ENCODE data around the gene PDE8B. TPM values are rescaled to one million over a fixed set of nuclear protein-coding genes. Genes with fewer than 3 reads are reported as not detected.

PDE8B gene
- polyA plus RNA-seq, 3 donors: 4.4 to 7.3 (median 5.7) TPM

- no peak for DNase-seq (ENCODE audit: low read depth in 3 of 3, low spot score in 2 of 3)
These were observed 23.7 kb upstream of the PDE8B start for GRCh38 chr5:77186652-77187370.

- no peak for DNase-seq (ENCODE audit: low read depth in 3 of 3, low spot score in 2 of 3)
These were observed 21.1 kb upstream of the PDE8B start for GRCh38 chr5:77189421-77189820.

- no peak for DNase-seq (ENCODE audit: low read depth in 3 of 3, low spot score in 2 of 3)
These were observed 17.9 kb upstream of the PDE8B start for GRCh38 chr5:77192441-77193050.

DNA sequence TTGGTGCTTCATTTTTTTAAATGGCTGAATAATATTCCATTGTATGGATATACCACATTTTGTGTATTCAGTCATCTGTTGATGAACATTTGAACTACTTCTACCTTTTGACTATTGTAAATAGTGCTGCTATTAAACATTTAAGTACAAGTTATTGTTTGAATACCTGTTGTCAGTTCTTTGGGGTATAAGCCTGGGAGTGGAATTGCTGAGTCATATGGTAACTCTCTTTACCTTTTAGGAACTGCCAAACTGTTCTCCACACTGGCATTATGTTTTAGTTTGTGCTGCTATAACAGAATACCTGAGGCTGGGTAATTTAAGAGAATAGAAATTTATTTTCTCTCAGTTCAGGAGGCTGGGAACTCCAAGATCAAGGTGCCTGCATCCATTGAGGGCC lies 15.7 kb upstream of the PDE8B start:
- no peak for DNase-seq (ENCODE audit: low read depth in 3 of 3, low spot score in 2 of 3)

DNA sequence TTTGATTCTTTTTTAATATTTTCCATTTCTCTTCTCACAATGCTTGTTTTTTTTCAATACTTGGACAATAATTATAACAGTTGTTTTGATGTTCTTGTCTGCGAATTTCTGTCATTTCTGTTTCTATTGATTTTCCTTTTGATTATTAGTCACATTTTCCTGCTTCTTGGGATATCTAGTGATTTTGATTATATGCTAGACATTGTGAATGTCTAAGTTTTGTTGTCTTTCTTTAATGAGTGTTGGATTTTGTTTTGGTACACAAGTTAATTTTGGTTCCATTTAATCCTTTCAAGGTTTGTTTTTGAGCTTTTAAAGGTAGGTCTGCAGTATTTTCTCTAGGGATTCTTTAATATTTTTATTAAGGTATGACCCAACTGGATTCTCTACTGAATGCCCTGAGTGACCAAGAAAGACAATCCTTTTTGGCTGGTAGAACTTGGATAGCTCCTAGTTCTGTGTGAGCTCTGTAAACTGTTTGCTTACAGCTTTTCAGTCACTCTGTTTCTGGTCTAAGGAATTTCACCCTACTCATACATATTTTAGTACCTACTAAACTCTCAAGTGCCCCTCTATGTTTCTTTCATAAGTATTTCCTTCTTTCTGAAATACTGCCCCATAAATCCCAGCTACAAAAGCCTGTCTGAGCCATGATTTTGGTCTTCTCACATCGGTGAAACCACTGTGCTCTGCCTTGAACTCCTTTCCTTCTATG lies 12.5 kb upstream of the PDE8B start:
- no peak for DNase-seq (ENCODE audit: low read depth in 3 of 3, low spot score in 2 of 3)

- DNase-seq (ENCODE audit: low read depth in 3 of 3, low spot score in 2 of 3): no peak
These were observed 9.8 kb upstream of the PDE8B start for GRCh38 chr5:77200663-77201062.

- DNase-seq (ENCODE audit: low read depth in 3 of 3, low spot score in 2 of 3): no peak
These were observed 8.3 kb upstream of the PDE8B start for GRCh38 chr5:77202145-77202544.

GRCh38 chr5:77204967-77205366 lies 5.5 kb upstream of the PDE8B start:
- DNase-seq (ENCODE audit: low read depth in 3 of 3, low spot score in 2 of 3): no peak

GRCh38 chr5:77208507-77209163 lies 1.8 kb upstream of the PDE8B start:
- no peak for DNase-seq (ENCODE audit: low read depth in 3 of 3, low spot score in 2 of 3)

GRCh38 chr5:77209495-77210090 lies 887 bp upstream of the PDE8B start:
- DNase-seq (ENCODE audit: low read depth in 3 of 3, low spot score in 2 of 3): no peak

DNA sequence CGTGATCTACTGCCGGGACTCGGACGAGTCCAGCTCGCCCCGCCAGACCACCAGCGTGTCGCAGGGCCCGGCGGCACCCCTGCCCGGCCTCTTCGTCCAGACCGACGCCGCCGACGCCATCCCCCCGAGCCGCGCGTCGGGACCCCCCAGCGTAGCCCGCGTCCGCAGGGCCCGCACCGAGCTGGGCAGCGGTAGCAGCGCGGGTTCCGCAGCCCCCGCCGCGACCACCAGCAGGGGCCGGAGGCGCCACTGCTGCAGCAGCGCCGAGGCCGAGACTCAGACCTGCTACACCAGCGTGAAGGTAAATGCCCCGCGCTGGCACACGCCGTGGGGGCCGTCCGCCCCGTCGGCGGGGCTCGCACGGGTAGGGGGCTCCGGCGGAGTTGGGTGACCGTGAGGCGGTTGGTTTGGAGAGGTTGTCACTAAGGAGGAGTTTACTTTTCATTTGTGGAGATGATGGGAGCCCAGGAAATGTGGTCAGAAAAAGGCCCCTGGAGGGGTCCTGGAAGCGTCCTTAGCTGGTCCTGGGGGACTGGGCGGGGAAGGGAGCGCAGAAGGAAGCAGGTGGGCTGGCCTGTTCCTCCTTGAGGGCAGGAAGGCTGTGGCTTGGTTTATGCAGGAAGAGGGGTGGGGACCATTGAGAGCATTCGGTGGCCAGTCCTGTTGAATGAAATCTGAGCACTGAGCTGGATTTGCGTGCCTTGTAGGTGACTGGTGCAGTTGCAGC lies 647 bp downstream of the PDE8B start:
- DNase-seq (ENCODE audit: low read depth in 3 of 3, low spot score in 2 of 3): no peak

- DNase-seq (ENCODE audit: low read depth in 3 of 3, low spot score in 2 of 3): no peak
These were observed 1.2 kb downstream of the PDE8B start for GRCh38 chr5:77211691-77212047.

DNA sequence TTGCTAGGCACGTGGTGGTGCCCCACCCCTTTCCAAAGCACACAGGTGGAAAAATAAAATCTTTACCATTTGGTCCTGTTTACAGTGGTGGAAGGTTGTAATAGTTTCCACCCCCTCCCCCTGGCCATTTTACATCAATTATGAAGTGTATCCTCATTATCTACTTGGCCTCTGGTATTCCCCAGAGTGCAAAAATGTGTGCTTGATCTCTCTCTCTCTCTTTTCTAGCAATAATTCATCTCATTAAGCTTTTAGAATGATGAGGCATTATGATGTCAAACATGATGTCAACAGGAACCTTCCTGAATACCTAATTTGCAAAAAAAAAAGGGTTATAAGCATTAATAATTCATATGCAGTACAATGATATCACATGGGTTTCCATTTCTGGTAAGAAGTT lies 3.1 kb downstream of the PDE8B start:
- no peak for DNase-seq (ENCODE audit: low read depth in 3 of 3, low spot score in 2 of 3)

DNA sequence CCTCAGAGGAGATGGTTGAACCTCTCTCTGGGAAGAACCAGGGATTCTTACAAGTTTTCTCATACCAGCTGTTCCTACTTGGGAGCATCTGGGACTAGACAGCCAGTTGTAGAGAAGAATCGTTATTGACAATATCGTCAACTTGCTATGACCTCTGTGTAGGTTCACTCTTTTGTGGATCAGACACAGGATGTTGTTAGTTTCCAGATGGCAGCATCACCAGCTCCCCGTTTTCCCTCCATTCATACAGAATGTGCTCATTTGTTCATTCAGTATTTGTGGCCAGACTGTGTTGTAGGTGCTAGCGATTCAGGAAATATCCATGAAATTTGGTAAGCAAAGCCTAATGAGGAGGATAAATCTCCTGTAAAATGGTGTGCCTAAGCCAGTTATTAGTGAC lies 3.7 kb downstream of the PDE8B start:
- no peak for DNase-seq (ENCODE audit: low read depth in 3 of 3, low spot score in 2 of 3)

GRCh38 chr5:77218263-77218662 lies 7.8 kb downstream of the PDE8B start:
- DNase-seq (ENCODE audit: low read depth in 3 of 3, low spot score in 2 of 3): no peak

- no peak for DNase-seq (ENCODE audit: low read depth in 3 of 3, low spot score in 2 of 3)
These were observed 10.6 kb downstream of the PDE8B start for GRCh38 chr5:77221115-77221514.

GRCh38 chr5:77222722-77223121 lies 12.2 kb downstream of the PDE8B start:
- DNase-seq (ENCODE audit: low read depth in 3 of 3, low spot score in 2 of 3): no peak

DNA sequence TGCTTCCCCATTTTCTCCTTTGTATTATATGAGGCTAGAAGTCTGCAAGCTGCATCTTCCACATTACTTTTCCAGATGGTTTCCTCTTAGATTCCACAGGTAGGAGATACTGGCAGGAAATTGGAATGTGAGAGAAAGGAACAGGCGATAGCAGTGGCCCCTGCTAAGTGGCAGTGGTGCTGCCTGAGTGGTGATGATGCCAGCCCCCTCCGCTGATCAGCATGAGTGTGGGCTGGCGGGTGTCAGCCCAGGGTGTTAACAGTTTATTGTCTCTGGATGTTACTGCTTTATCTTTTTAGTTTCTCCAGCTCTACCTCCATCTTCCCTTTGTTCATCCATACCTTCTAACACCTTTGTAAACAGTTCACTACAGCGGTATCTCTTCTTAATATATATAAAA lies 13.2 kb downstream of the PDE8B start:
- DNase-seq (ENCODE audit: low read depth in 3 of 3, low spot score in 2 of 3): no peak

DNA sequence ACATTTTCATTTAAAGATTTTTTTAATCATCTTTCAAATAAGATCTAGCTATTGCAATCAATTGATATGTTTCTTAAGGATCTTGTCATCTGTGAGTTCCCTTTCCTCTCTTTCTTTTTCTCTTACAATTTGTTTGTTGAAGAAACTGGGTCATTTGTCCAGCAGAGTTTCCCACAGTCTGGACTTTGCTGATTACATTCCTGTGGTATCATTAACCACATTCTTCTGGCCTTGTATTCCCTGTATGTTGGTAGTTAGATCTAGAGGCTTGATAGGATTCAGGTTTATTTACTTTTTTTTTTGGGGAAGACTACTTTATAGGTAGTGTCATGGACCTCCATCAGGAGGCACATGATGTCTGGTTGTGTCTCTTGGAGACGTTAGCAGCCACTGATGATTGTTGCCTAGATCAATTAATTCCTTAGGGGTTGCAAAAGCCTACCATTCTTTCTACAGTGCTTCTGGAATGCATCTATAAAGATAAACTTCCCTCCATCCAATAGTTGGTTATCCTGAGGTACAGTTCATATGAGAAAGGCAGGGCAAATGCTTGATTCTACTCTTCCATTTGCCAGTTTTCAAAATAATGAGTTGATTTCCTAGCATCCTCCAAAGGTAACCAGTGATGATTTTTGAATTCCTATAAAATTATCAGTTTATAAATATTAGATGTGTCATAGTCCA lies 14.3 kb downstream of the PDE8B start:
- no peak for DNase-seq (ENCODE audit: low read depth in 3 of 3, low spot score in 2 of 3)

DNA sequence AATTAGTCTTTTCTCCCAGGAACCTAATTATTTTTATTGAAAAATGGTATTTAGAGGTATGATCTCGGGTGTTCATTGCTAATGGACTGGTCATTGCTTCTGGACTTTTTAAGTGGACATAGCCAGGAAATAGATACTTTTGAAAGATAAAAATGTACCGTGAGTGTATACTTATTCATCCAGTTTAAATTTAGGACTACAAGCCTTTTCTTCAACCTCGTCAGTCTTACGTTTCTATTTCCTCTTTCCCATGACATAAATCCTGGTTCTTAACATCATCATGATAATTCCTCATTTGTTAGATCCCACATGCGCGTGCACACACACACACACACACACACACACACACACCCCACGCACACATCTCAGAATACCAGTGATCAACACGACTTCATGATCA lies 15.1 kb downstream of the PDE8B start:
- no peak for DNase-seq (ENCODE audit: low read depth in 3 of 3, low spot score in 2 of 3)
